ENCODE measurements around the gene ADAMTS9. TPM values are rescaled to one million over a fixed set of nuclear protein-coding genes. Genes with fewer than 3 reads are reported as not detected.
"Not testable (repeated sequence)": the region's sequence is repeated elsewhere in the genome, so short reads cannot be mapped to it uniquely, and the experiment has no call there.

The ADAMTS9 gene
- total and polyA plus RNA-seq, 7 donors, result 1.2 to 61.6 (median 16.1) TPM

GRCh38 chr3:64550745-64551144 is 137.1 kb downstream of the ADAMTS9 start:
- intact Hi-C loops (cut with DNase I), result loop anchor here (5.0 kb wide), 1 partner anchor 117 kb away; no protein-coding TSS in a partner anchor
- Histone ChIP-seq H3K27me3 (no peaks in the 10 kb centered on the region), H3K9me3 (no peaks in the 10 kb centered on the region), H3K4me1 (peaks cover 0 to 60% (median 42%) of the 10 kb centered on the region in 4 donors), H3K4me3 (no peak overlapping the region), H3K36me3 (peaks cover 0 to 6% (median 0%) of the 10 kb centered on the region in 4 donors), H3K27ac (peak overlapping the region; percentile 76 to 93 (median 84))
- DNase-seq, result no peak
- WGBS, 2 donors, result 95 to 96% methylated on average over 15 of the region's 15 CpGs
- TF ChIP-seq POLR2AphosphoS5 (IDR thresholded peaks at IDR 0.05) (no peak), EP300 (IDR thresholded peaks at IDR 0.05) (no peak), CTCF (IDR thresholded peaks at IDR 0.05) (no peak), POLR2A (IDR thresholded peaks at IDR 0.05) (no peak)

- Histone ChIP-seq H3K4me1 (peaks cover 0 to 57% (median 42%) of the 10 kb centered on the region in 4 donors), H3K9me3 (no peaks in the 10 kb centered on the region), H3K27me3 (no peaks in the 10 kb centered on the region), H3K27ac (peak overlapping the region; percentile 76 to 93 (median 84)), H3K36me3 (peaks cover 0 to 6% (median 0%) of the 10 kb centered on the region in 4 donors), H3K4me3 (no peak overlapping the region)
- intact Hi-C loops (cut with DNase I), result loop anchor here (5.0 kb wide), 1 partner anchor 117 kb away; no protein-coding TSS in a partner anchor
- WGBS, 2 donors, result 43 to 77% methylated on average over 3 of the region's 3 CpGs
- TF ChIP-seq POLR2A (IDR thresholded peaks at IDR 0.05) (no peak), CTCF (IDR thresholded peaks at IDR 0.05) (no peak), POLR2AphosphoS5 (IDR thresholded peaks at IDR 0.05) (no peak), EP300 (IDR thresholded peaks at IDR 0.05) (no peak)
- no peak for DNase-seq
Measured at GRCh38 chr3:64549869-64550268, 137.9 kb downstream of the ADAMTS9 start.

DNA sequence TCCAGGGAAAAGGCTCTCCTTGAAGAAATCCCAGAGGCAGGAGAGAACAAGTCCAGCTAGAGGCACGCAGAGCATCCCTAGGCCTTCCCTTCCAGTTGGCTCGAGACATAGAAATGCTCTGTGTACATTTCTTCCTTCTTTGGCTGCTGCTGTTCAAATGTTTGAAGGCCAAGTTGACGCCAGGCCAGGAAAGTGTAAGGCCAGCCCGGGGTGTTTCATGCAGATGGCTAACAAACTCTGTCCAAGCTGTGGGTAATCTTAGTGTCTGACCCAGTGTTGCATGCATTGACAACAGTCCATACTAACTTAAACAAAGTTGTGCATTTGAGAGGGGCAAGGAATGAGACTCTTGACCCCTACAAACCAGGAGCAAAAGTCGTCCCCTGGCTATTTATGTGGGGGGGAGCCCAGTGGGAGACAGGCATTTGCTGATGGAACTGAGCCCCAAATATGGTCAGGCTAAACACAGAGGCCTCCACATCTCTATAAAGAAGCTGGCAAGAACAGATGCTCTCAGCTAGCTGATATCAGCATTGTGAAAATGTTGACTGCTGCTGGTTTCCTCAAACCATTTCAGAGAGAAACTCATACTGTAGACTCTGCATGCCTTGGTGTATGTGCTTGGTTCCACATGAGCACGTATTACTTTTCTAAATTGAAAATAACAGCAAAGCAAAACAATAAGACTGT is 139.5 kb downstream of the ADAMTS9 start:
- TF ChIP-seq POLR2AphosphoS5 (IDR thresholded peaks at IDR 0.05) (peak; percentile 45 to 79 (median 73)), POLR2A (IDR thresholded peaks at IDR 0.05) (no peak), EP300 (IDR thresholded peaks at IDR 0.05) (peak in 1 of 4 donors; percentile 74)
- peak; percentile 95 for DNase-seq
- H3K36me3 ChIP-seq, result peaks cover 0 to 6% (median 0%) of the 10 kb centered on the region in 4 donors
- no peak overlapping the region for H3K4me3 ChIP-seq
- no peaks in the 10 kb centered on the region for H3K27me3 ChIP-seq
- intact Hi-C loops (cut with DNase I), result loop anchor here (1.0 kb wide), 1 partner anchor 64 kb away; no protein-coding TSS in a partner anchor
- peaks cover 0 to 50% (median 35%) of the 10 kb centered on the region in 4 donors for H3K4me1 ChIP-seq
- WGBS, 2 donors, result 65 to 76% methylated on average over 6 of the region's 6 CpGs
- H3K9me3 ChIP-seq, result no peaks in the 10 kb centered on the region
- peak overlapping the region; percentile 76 to 93 (median 84) for H3K27ac ChIP-seq

GRCh38 chr3:64546856-64547255 is 140.9 kb downstream of the ADAMTS9 start:
- TF ChIP-seq EP300 (IDR thresholded peaks at IDR 0.05) (no peak), POLR2AphosphoS5 (IDR thresholded peaks at IDR 0.05) (no peak), POLR2A (IDR thresholded peaks at IDR 0.05) (no peak), CTCF (IDR thresholded peaks at IDR 0.05) (no peak)
- Histone ChIP-seq H3K4me1 (peaks cover 0 to 44% (median 33%) of the 10 kb centered on the region in 4 donors), H3K27ac (peak overlapping the region; percentile 76 to 93 (median 84)), H3K9me3 (no peaks in the 10 kb centered on the region), H3K36me3 (peaks cover 0 to 6% (median 0%) of the 10 kb centered on the region in 4 donors), H3K27me3 (no peaks in the 10 kb centered on the region), H3K4me3 (no peak overlapping the region)
- intact Hi-C loops (cut with DNase I), result no loop called here
- WGBS, 2 donors, result 89 to 91% methylated on average over 8 of the region's 8 CpGs
- DNase-seq, result no peak

GRCh38 chr3:64545239-64545638 is 142.6 kb downstream of the ADAMTS9 start:
- H3K4me1 ChIP-seq, result peaks cover 0 to 41% (median 32%) of the 10 kb centered on the region in 4 donors
- H3K36me3 ChIP-seq, result peaks cover 0 to 14% (median 4%) of the 10 kb centered on the region in 4 donors
- H3K27ac ChIP-seq; DNase-seq; H3K9me3 ChIP-seq; intact Hi-C loops (cut with DNase I); H3K27me3 ChIP-seq; H3K4me3 ChIP-seq: not testable (repeated sequence)
- WGBS, 2 donors, result 93 to 95% methylated on average over 3 of the region's 3 CpGs

Measured in sigmoid colon (tissue), 7 donors.